ENCODE data around the gene LRBA. TPM values are rescaled to one million over a fixed set of nuclear protein-coding genes. Genes with fewer than 3 reads are reported as not detected.
A peak's percentile ranks its signal among the peaks of the same experiment; 100 is the strongest.
"Not testable (repeated sequence)": the region's sequence is repeated elsewhere in the genome, so short reads cannot be mapped to it uniquely, and the experiment has no call there.

The LRBA gene
- total RNA-seq, 1 experiment from 2014 or later, result 53.4 TPM

GRCh38 chr4:151015459-151016347 is 619 bp upstream of the LRBA start:
- peak; percentile 94 for DNase-seq (ENCODE audit: low spot score)

- no peak for DNase-seq (ENCODE audit: low spot score)
Observed at GRCh38 chr4:151013944-151014343, 1.1 kb downstream of the LRBA start.

GRCh38 chr4:151013491-151013890 is 1.6 kb downstream of the LRBA start:
- DNase-seq (ENCODE audit: low spot score), result peak; percentile 28

- peak; percentile 69 for DNase-seq (ENCODE audit: low spot score)
Observed at GRCh38 chr4:151012820-151013219, 2.3 kb downstream of the LRBA start.

- no peak for DNase-seq (ENCODE audit: low spot score)
Observed at GRCh38 chr4:151012376-151012775, 2.7 kb downstream of the LRBA start.

GRCh38 chr4:151004222-151004621 is 10.9 kb downstream of the LRBA start:
- no peak for DNase-seq (ENCODE audit: low spot score)

GRCh38 chr4:151000747-151001429 is 14.2 kb downstream of the LRBA start:
- no peak for DNase-seq (ENCODE audit: low spot score)

- DNase-seq (ENCODE audit: low spot score), result no peak
Observed at GRCh38 chr4:150999086-150999485, 16.0 kb downstream of the LRBA start.

- DNase-seq (ENCODE audit: low spot score), result no peak
Observed at GRCh38 chr4:150997141-150997540, 17.9 kb downstream of the LRBA start.

GRCh38 chr4:150994721-150995120 is 20.4 kb downstream of the LRBA start:
- DNase-seq (ENCODE audit: low spot score), result no peak

GRCh38 chr4:150993577-150993976 is 21.5 kb downstream of the LRBA start:
- not testable (repeated sequence) for DNase-seq (ENCODE audit: low spot score)

- DNase-seq (ENCODE audit: low spot score), result no peak
Observed at GRCh38 chr4:150990993-150991392, 24.1 kb downstream of the LRBA start.

GRCh38 chr4:150990250-150990649 is 24.8 kb downstream of the LRBA start:
- no peak for DNase-seq (ENCODE audit: low spot score)

GRCh38 chr4:150988238-150988637 is 26.8 kb downstream of the LRBA start:
- DNase-seq (ENCODE audit: low spot score), result no peak

- no peak for DNase-seq (ENCODE audit: low spot score)
Observed at GRCh38 chr4:150987204-150987603, 27.9 kb downstream of the LRBA start.

- DNase-seq (ENCODE audit: low spot score), result no peak
Observed at GRCh38 chr4:150986085-150986484, 29.0 kb downstream of the LRBA start.

- no peak for DNase-seq (ENCODE audit: low spot score)
Observed at GRCh38 chr4:150983851-150984250, 31.2 kb downstream of the LRBA start.

- no peak for DNase-seq (ENCODE audit: low spot score)
Observed at GRCh38 chr4:150982557-150983233, 32.4 kb downstream of the LRBA start.

GRCh38 chr4:150978738-150979575 is 36.1 kb downstream of the LRBA start:
- no peak for DNase-seq (ENCODE audit: low spot score)

GRCh38 chr4:150976478-150977118 is 38.5 kb downstream of the LRBA start:
- DNase-seq (ENCODE audit: low spot score), result peak; percentile 45

- no peak for DNase-seq (ENCODE audit: low spot score)
Observed at GRCh38 chr4:150974750-150975149, 40.3 kb downstream of the LRBA start.
